Fibroblast of skin of right quadriceps (primary cell): ENCODE measurements around the gene UBLCP1.
"Not testable (repeated sequence)": the region's sequence is repeated elsewhere in the genome, so short reads cannot be mapped to it uniquely, and the experiment has no call there.

Source experiments
- DNase-seq: peaks from one replicate; pipeline ENCODE4 v3.0.0-alpha.2; 2013

UBLCP1 gene, protein sequence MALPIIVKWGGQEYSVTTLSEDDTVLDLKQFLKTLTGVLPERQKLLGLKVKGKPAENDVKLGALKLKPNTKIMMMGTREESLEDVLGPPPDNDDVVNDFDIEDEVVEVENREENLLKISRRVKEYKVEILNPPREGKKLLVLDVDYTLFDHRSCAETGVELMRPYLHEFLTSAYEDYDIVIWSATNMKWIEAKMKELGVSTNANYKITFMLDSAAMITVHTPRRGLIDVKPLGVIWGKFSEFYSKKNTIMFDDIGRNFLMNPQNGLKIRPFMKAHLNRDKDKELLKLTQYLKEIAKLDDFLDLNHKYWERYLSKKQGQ

DNA sequence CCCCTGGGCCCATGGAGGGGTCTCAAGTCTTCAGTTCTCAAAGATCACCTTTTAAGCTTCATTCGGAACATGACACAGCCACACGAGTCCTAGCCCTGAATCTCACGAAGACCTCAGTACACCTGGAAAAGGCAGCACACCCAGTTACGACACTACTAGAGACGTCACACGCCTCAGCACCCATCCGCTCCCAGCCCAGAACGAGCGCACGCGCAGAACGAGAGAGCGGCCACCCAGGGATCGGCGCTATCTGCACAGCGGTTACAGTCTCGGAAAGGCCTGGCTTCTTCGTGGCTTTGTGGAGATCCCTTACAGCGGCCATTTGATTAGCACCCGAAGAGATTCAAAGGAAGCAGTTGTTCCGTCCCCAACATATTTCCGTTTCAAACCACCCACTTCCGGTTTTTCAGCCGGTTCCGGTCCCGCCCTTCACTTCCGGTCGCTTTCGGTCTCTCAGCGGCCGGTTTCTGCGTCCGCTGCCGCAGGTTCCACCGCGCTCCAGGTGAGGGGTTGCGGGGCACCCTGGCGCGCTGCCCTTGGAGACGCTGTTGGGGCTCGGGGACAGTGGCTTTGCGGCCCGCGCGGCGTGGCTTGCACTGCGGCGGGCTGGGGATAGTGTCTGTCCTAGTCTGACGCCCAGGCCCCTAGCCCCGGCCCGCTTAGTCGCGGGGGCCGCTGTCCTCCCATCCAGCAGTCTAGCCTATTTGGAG is at the start of gene UBLCP1:
Gene UBLCP1 (plus strand): TSS at position 432 of the 710 bp plus-strand sequence. CDS start 5,626 bp downstream, outside the sequence.
- peak; percentile 81 for DNase-seq

DNA sequence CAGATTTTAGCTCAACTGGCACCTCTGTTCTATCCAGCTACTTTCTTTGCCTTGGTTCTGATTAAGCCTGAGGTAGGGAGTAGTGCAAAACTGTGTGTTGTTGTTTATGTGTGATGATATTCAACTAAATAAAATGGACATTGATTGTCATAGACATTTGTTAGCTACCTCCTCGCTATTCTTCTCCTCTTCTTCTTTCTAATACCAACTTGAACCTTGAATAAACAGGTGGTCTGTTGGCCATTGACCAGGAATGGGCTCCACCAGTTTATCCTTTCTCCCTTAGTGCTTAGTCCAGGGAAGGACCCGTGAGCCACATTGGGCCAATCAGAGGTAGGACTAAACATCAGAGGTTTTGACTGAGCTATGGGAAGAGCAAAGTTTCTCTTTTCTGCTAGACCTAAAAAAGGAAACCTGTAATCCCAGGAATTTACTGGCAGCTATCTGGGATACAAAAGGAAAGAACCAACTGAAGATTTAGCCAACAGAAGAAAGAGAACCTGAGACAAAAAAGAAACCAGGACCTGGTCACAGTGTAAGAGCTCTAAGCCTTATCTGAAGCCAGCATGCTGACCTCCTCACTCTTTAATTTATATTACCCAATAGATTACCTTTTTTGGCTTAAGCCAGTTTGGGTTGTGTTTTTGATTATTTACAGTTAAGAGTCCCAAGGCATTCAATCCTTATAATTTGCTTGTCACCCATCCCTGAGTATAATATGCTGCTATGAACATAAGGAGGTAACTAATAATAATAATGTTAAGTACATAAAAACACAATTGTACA is 48.4 kb upstream of the UBLCP1 start:
- DNase-seq = no peak

DNA sequence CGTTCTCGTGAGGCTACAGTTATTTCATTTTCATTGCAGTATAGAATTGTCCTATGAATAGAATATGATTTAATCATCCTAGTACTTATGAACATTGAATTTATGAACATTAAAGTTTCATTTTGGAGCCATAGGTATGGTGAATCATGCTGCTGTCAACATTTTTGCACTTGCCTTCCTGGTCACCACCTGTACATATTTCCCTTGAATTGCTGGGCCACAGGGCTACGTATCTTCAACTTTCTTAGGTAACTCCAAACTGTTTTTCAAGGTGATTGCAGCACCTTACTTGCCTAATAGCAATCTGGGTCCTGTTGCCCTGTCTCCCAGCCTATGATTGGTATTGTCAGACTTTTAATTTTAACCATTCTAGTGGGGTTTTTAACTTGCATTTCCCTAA is 47.2 kb upstream of the UBLCP1 start:
- DNase-seq = no peak

DNA sequence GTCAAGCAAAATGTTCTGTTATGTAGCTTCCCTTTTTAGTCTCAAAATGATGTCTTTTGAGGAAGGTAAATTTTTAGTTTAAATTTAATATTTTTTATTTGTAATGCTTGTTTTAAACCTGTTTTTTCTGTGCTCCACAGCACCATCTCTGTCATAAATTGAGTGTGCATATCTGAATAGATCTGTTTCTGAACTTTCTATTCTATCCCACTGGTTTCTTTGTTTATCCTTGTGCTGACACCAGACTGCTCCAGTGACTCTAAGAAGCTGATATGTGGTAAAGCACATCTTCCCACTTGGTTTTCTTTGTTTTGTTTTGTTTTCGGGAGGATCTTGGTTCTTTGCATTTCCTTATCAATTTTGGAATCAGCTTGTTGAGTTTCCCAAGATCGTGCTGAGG is 46.6 kb upstream of the UBLCP1 start:
- no peak for DNase-seq

DNA sequence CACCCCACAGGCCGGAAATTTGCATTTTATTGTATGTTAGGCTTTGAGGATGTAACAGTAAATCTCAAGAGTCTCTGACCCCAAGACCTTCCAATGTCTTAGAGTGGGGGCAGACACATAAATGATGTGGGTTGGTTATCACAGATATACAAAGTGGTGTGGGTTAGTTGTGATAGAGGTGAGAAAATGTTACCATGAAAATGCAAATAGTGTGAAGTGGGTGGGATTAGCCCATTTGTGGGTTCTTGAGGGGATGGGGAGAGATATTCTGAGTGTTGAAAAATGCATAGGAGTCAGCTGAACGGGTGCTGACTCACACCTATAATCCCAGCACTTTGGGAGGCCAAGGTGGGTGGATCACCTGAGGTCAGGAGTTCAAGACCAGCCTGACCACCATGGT is 45.9 kb upstream of the UBLCP1 start:
- no peak for DNase-seq

DNA sequence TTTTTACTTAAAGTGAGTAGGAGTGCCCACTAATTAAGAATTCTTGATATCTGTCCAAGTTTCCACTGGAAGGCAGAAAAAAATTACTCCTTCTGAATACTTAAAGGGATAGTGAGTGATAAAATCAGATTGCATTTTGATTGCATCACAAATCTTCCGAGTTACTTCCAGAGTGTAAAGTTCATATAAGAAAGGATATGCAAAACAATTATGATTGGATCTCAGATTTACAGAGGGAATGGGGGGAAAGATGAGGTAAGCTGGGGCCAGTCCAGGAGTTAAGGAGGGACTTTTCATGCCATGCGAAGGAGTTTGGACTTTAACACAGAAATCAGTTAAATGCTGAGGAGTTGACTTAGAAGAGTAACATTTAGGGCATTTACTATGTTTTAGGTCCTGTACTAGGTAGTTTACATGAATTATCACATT is 44.5 kb upstream of the UBLCP1 start:
- peak; percentile 78 for DNase-seq

DNA sequence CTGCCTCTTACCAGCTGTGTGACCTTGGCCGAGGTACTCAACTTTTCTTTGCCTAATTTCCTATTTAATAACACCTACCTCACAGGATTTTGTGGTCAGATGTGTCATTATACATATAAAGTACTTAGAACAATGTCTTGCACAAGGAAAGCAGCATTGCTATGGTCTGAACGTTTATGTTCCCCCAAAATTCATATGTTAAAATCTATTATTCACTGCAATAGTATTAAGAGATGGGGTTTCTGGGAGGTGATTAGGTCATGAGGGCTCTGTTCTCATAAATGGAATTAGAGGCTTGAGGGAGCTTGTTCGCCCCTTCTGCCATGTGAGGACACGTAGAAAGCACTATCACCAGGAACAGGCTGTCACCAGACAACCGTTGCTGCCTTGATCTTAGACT is 42.9 kb upstream of the UBLCP1 start:
- no peak for DNase-seq

DNA sequence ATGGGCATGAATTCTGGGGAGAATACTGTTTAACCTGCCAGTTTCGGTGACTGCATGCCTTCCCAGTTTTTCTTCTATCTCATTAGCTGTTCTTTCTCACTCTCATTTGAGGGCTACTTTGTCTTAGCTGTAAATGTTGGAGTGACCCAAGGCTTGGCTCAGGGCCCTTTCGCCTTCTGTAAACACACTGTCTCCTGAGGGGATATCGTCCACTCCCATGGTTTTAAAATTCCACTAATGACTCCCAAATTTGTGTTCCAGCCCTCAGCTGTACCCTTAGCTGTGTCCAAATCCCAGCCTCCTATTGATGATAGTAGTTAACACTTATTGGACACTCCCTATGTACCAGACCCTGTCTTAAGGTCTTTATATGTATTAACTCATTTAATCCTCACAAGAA is 39.6 kb upstream of the UBLCP1 start:
- no peak for DNase-seq

DNA sequence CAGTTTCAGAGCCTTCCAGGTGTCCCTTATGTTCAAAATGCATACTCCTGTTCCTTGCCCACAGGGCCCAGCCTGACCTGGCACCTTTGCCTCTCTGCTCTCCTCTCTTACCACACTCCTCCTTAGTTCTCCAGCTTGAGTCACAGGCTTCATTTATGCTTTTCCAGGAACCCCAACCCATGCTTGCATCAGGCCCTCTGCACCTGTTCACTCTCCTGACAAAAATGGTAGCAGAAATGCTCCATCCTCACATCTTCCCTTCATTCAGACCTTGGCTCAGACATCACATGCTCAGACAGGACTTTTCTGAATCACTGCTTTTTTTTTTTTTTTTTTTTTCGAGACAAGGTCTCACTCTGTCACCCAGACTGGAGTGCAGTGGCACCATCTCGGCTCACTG is 38.6 kb upstream of the UBLCP1 start:
- no peak for DNase-seq

DNA sequence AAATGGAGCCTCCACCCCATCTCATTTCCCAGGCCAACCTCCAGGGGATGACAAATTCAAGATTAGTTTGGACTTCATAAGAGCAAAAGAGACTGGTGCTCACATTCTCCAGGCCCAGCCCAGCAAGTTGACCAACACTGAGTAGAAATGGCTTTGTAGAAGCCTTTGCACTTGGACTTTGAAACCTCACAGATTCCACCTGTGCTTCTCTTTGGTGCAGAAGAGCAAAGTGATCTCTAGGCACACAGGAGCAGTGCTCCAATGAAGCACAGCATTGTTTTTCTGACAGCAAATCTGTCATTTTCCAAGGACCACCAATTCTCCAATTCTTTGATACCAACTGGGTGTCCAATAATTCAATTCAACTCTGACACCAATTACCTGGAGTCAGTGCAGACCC is 36.6 kb upstream of the UBLCP1 start:
- no peak for DNase-seq

DNA sequence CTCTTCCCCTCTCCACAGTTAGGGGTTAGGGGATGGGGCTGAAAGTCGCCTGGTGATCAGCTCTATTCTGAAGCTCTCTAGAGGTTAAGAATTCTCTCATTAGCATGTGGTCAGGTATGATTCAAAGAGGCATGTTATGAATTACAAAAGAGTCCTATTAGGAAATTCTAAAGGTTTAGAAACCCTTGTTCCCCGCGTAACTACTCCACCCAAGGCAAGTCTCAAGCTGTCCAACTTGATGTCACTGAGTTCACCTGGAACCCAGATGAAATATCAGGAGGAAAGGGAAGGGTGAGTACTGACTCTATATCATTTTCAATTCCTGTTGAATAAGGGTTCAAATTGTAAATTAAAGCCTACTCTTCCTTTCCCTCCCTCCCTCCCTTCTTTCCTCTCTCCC is 35.6 kb upstream of the UBLCP1 start:
- no peak for DNase-seq

DNA sequence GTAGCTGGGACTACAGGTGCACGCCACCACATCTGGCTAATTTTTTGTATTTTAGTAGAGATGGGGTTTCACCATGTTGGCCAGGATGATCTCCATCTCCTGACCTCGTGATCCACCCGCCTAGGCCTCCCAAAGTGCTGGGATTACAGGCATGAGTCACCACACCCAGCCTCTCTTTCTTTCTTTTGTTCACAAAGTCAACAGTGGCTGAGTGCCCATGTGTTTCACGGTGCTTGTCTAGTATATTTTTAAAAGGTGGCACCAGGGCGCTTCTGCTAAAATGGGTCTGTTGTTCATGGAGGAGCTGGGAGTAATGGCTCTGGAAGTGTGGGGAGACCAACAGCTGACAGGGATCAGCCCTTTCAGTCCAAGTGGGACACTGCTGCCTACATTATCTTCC is 35.0 kb upstream of the UBLCP1 start:
- DNase-seq = not testable (repeated sequence)

DNA sequence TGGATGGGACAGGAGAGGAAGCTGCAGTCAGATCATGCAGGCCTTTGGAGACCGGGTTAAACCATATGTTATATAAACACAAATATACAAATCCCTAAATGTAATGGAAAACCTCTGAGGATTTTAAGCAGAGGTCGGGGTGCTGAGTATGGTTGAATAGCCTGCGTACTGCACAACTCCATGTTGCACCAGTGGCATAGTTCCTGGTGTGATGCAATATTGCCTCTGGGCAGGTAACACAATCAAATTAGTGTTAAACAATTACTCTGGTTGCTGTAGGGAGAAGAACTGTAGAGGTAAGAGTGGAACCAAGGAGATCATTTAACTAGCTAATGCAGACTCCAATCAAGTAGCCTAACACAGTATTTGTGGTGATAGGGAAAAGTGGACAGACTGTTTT is 32.4 kb upstream of the UBLCP1 start:
- no peak for DNase-seq

DNA sequence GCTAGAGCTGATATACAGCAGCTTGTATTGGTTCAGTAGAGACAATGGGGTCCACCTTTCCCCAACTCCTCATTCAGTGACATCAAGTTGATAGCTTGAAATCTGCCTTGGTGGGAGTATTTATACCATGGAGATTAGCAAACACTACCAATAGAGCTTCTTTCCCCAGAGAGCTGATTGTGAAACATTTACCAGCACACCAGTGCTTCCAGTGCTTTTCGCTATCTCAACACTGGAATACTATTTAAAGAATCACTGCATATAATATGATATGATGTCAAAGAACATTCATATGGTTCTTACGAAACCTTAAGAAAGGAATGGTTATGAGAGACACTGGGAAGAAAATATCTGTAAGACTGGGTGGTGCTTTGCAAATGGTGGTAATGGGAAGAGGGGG is 31.9 kb upstream of the UBLCP1 start:
- DNase-seq = no peak

DNA sequence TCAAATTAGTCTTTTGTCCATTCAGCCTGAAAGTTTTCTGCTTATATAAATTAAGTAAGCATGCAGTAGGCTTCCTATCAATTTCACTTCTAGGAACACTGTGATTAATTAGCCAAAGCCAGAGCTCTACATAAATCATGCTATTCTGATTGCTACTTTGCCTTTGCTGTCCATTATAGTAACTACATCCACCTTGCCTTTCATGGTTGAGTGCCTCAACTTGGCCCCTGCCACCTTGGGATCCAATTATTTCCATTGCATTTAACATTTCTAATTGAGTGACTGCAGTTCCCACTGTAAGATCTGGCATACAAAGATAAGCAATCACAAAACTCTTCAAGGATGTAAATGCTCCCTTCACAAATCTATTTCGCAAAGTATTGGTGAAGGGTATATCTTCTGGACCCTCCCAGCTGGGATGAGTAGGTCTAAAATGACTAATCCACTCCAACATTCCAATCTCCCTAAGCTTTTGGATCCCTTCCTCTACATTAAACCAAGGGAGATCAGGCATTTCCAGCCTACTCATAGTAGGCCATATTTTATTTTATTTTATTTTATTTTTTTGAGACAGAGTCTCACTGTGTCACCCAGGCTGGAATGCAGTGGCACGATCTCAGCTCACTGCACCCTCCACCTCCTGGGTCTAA is 27.1 kb upstream of the UBLCP1 start:
- peak; percentile 44 for DNase-seq

DNA sequence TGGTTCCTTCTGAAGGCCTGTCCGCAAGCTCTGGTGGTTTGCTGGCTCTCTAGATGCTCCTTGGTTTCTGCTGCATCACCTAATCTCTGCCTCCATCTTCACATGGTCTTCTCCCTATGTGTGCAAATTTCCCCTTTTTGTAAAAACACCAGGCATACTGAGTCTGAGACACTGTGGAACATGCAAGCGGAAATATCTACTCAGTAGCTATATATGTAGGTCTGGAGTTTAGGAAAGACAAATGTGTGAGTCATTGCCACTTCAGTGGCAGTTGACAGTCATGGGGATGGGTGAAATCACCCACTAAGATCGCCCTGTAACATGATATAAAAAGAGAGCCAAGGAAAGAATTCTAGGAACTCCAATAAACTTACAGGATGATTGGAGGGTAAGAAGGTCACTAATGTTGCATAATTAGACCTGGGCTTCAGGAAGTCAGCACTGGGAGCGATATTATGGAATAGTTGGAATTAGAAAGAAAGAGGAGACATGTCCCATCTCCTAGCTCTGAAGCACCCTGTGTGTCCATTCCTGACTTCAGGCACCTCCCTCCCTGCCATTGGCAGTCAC is 22.7 kb upstream of the UBLCP1 start:
- peak; percentile 74 for DNase-seq

DNA sequence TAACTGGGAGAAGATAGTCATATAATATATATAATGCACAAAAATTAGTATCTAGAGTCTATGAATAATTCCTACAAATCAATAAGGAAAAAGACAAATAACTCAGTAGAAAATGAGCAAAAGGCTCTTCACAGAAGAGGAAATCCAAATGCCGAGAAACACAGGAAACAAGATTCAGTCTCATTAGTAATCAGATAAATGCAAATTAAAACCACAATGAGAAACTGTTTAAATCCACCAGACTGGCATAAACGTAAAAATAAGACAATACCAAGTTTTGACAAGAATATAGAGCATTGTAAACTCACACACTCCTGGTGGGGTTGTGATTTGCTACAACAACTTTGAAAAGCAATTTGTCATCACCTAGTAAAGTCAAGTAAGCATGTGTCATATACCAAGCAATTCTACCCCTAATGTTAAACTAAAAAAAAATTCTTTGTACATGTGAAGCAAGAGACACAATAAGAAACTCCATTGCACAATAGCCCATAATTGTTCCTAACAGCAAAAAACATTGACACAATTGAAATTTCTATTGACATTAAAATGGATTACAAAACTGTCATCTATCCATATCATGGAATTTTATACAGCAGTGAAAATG is 21.0 kb upstream of the UBLCP1 start:
- DNase-seq = no peak

DNA sequence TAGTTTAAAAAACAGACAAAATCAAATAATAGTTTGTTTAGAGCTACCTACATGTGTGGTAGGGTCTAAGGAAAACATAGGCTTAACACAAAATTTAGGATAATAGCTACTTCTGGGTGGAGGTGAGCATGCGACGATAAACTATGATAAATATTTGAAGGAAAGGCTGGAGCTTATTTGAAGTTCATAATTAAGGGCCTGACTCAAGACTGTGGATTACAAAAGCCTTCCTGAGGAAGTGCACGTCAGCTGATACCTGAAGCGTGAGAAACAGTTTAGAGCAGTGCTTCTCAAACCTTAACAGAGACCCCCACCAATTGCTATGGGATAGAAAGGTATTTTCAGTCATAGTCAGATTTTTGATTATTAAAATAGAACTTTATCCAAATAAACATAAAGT is 20.4 kb upstream of the UBLCP1 start:
- no peak for DNase-seq

DNA sequence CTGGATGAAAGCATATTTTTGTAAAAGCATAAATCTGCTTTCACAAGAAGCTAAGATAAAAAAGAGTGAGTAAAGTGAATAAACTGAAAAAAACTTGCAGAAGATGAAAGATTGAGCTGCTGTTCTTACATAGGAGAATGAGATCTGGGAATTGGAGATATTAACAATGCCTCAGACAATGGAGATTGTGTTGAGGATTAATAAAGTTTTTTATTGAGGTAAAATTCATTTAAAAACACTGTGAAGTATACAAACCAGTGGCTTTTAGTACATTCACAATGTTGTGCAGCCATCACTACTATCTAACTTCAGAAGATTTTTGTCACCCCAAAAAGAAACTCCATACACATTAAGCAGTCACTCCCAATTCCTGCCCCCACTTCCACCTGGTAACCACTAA is 19.7 kb upstream of the UBLCP1 start:
- DNase-seq = no peak

DNA sequence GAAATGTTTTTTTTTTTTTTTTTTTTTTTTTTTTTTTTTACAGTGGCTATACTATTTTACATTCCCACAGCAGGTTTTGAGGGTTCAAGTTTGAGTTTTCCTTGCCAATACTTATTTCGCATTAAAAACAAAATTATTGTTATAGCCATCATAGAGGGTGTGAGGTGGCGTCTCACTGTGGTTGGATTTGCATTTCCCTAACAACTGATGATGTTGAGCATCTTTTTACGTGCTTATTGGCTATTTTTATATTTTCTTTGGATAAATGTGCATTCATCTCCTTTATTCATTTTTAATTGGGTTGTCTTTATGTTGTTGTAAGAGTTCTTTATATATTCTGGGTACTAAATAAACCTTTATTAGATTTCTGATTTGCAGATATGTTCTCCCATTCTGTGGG is 18.9 kb upstream of the UBLCP1 start:
- DNase-seq = no peak

DNA sequence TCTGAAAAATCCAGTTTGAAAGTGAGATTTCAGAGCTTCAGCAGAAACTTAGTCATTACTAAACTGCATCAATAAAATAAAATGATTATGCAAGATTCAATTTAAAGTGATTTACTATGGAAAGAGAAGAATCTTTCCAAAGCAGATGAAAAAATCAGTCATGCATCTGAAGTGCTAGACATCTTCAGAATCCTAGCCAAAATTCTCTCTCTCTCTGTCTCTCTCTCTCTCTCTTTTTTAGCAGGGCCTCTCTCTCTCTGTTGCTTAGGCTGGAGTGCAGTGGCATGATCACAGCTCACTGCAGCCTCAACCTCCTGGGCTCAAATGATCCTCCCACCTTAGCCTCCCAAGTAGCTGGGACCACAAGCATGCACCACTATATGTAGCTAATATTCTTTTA is 18.2 kb upstream of the UBLCP1 start:
- DNase-seq = no peak

DNA sequence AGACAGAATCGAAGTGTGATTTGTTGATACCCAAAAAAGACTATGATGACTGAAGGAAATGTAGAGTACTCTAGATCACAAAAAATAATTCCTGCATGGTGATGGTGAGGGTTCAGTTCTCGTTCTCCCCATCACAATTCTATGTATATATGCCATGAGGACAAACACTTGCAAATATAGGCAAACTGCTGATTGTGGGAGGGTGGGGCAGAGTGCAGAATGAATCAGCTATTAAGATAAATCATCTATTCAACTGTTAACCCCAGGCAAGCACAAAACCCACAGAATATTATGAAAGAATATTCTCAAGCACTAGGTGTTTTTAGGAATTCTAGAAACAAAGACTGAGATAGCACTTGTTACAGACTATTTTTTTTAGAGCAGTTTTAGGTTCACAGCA is 13.9 kb upstream of the UBLCP1 start:
- DNase-seq = no peak

DNA sequence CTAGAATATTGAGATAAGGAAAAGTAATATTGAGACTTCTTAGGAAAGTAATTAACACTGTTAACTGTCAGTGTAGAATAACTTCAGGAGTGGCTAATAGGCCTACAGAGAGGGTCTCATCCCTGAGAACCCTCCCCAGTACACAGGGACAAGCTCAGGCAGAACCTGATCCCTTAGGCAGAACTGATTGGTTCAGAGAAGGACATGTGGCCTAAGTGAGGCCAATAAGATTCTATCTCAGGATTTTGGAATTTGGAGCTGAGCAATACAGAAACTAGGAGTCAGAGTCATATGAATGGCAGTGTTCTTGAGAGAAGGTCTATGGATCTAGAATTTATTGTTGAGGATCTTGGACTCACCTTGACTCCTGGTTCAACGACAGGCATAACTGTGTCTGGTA is 10.9 kb upstream of the UBLCP1 start:
- DNase-seq = no peak
